ENCODE results near the gene VSIG1. TPM values are rescaled to one million over a fixed set of nuclear protein-coding genes. Genes with fewer than 3 reads are reported as not detected.
A peak's percentile ranks its signal among the peaks of the same experiment; 100 is the strongest.

VSIG1 gene
- total RNA-seq, 1 experiment from 2014 or later = not detected

- POLR2A ChIA-PET (ENCODE audit: unreplicated experiment) = no interaction called here
- peaks cover 36% of the 10 kb centered on the region for H3K36me3 ChIP-seq (ENCODE audit: low read depth)
- H3K9me3 ChIP-seq (ENCODE audit: insufficient read depth, low read depth) = no peaks in the 10 kb centered on the region
- H2AFZ ChIP-seq = no peak overlapping the region
- intact Hi-C loops (cut with micrococcal nuclease; ENCODE audit: unreplicated experiment) = no loop called here
- BruUV-seq (replicated peaks) = no TSS peak
- H3K27me3 ChIP-seq (ENCODE audit: insufficient read depth, low read depth) = no peaks in the 10 kb centered on the region
- H3F3A ChIP-seq (ENCODE audit: insufficient read depth, low read depth) = peaks cover 12% of the 10 kb centered on the region
- no peaks in the 10 kb centered on the region for H3K9me2 ChIP-seq (ENCODE audit: insufficient read depth)
- H4K20me1 ChIP-seq (ENCODE audit: insufficient read depth) = no peaks in the 10 kb centered on the region
- H3K4me1 ChIP-seq (replicated peaks; ENCODE audit: insufficient read depth) = peaks cover 23% of the 10 kb centered on the region
- H3K79me2 ChIP-seq (ENCODE audit: low read depth) = peaks cover 31% of the 10 kb centered on the region
- H3K4me3 ChIP-seq = no peak overlapping the region
- CTCF ChIA-PET = no interaction called here
- no peak for TF ChIP-seq CTCF (conservative IDR thresholded peaks at IDR 0.05)
- TF ChIP-seq EZH2 (IDR thresholded peaks at IDR 0.05; ENCODE audit: low read depth) = no peak
- DNase-seq = no peak
- H3K4me2 ChIP-seq = no peak overlapping the region
- no peak overlapping the region for H3K27ac ChIP-seq
Observed at GRCh38 chrX:108087792-108088191, 42.9 kb downstream of the VSIG1 start.

- ChIA-PET POLR2A (ENCODE audit: unreplicated experiment) (no interaction called here), CTCF (no interaction called here)
- Histone ChIP-seq H3K4me1 (replicated peaks; ENCODE audit: insufficient read depth) (peaks cover 23% of the 10 kb centered on the region), H3K4me2 (peak overlapping the region; percentile 11; the same call in 1 of the 2 replicates), H3K36me3 (ENCODE audit: low read depth) (peaks cover 36% of the 10 kb centered on the region), H3K9me2 (ENCODE audit: insufficient read depth) (no peaks in the 10 kb centered on the region), H3K27ac (no peak overlapping the region), H3K79me2 (ENCODE audit: low read depth) (peaks cover 31% of the 10 kb centered on the region), H3K9me3 (ENCODE audit: insufficient read depth, low read depth) (no peaks in the 10 kb centered on the region), H3K4me3 (no peak overlapping the region), H2AFZ (no peak overlapping the region), H3F3A (ENCODE audit: insufficient read depth, low read depth) (peaks cover 12% of the 10 kb centered on the region), H3K27me3 (ENCODE audit: insufficient read depth, low read depth) (no peaks in the 10 kb centered on the region), H4K20me1 (ENCODE audit: insufficient read depth) (no peaks in the 10 kb centered on the region)
- no peak for TF ChIP-seq CTCF (conservative IDR thresholded peaks at IDR 0.05)
- no peak for TF ChIP-seq EZH2 (IDR thresholded peaks at IDR 0.05; ENCODE audit: low read depth)
- intact Hi-C loops (cut with micrococcal nuclease; ENCODE audit: unreplicated experiment) = no loop called here
- no peak for DNase-seq
- BruUV-seq (replicated peaks) = no TSS peak
Observed at GRCh38 chrX:108088511-108088910, 43.6 kb downstream of the VSIG1 start.

- H3K4me1 ChIP-seq (replicated peaks; ENCODE audit: insufficient read depth) = peaks cover 23% of the 10 kb centered on the region
- ChIA-PET POLR2A (ENCODE audit: unreplicated experiment) (interaction anchor here (0.6 to 1.1 kb wide), 4 partner anchors 20 to 1419 kb away, joined by 3 to 5 read pairs (median 4); no protein-coding TSS in a partner anchor), CTCF (interaction anchor here (1.6 kb wide), 1 partner anchor 418 kb away, joined by 3 read pairs; no protein-coding TSS in a partner anchor)
- H3F3A ChIP-seq (ENCODE audit: insufficient read depth, low read depth) = peaks cover 5% of the 10 kb centered on the region
- H2AFZ ChIP-seq = peak overlapping the region; percentile 84
- peak in 1 of 2 experiments; percentile 38 for DNase-seq
- peak overlapping the region; percentile 84 for H3K4me3 ChIP-seq
- no peaks in the 10 kb centered on the region for H4K20me1 ChIP-seq (ENCODE audit: insufficient read depth)
- peaks cover 31% of the 10 kb centered on the region for H3K79me2 ChIP-seq (ENCODE audit: low read depth)
- no peaks in the 10 kb centered on the region for H3K27me3 ChIP-seq (ENCODE audit: insufficient read depth, low read depth)
- H3K36me3 ChIP-seq (ENCODE audit: low read depth) = peaks cover 27% of the 10 kb centered on the region
- no peaks in the 10 kb centered on the region for H3K9me2 ChIP-seq (ENCODE audit: insufficient read depth)
- H3K4me2 ChIP-seq = peak overlapping the region; percentile 97
- TF ChIP-seq EZH2 (IDR thresholded peaks at IDR 0.05; ENCODE audit: low read depth) (no peak), CTCF (conservative IDR thresholded peaks at IDR 0.05) (no peak)
- H3K27ac ChIP-seq = peak overlapping the region; percentile 80
- BruUV-seq (replicated peaks) = TSS peak; percentile 66
- intact Hi-C loops (cut with micrococcal nuclease; ENCODE audit: unreplicated experiment) = loop anchor here (2.0 kb wide), 2 partner anchors 96 to 446 kb away; no protein-coding TSS in a partner anchor
- no peaks in the 10 kb centered on the region for H3K9me3 ChIP-seq (ENCODE audit: insufficient read depth, low read depth)
Observed at GRCh38 chrX:108090491-108091263, 45.8 kb downstream of the VSIG1 start.
